B cell (primary cell): ENCODE results near the gene ZMPSTE24.

Source experiments
- CTCF ChIP-seq: fragments of 200-600 bp; IDR thresholded peaks from one replicate; pipeline ENCODE4 v1.8.0; 2022; ENCODE audit warnings: antibody characterized with exemption, mild to moderate bottlenecking
- EZH2 ChIP-seq: IDR thresholded peaks from 2 replicates; pipeline ENCODE4 v1.6.1; 2012; ENCODE audit warnings: borderline replicate concordance, low read depth, mild to moderate bottlenecking, moderate library complexity, low read length; ENCODE audit not compliant: insufficient read depth, poor library complexity, severe bottlenecking

GRCh38 chr1:40267767-40268187 is 9.7 kb downstream of the ZMPSTE24 start:
- TF ChIP-seq CTCF: no peak
- no peak for TF ChIP-seq EZH2
